HG02678 (cell line): Measurements from ENCODE around the gene NRXN3.

Experiments used
- ATAC-seq: cut with Tn5 transposase; IDR thresholded peaks from one replicate; pipeline ENCODE4 v1.9.1; 2021; ENCODE audit warnings: mild to moderate bottlenecking, moderate library complexity; ENCODE audit not compliant: unreplicated experiment

Gene NRXN3

GRCh38 chr14:78319406-78319805 lies 149.2 kb downstream of the NRXN3 start:
- ATAC-seq: no peak

- ATAC-seq: no peak
Observed at GRCh38 chr14:78319887-78320635, 149.9 kb downstream of the NRXN3 start.

GRCh38 chr14:78324353-78324752 lies 154.2 kb downstream of the NRXN3 start:
- ATAC-seq: no peak

DNA sequence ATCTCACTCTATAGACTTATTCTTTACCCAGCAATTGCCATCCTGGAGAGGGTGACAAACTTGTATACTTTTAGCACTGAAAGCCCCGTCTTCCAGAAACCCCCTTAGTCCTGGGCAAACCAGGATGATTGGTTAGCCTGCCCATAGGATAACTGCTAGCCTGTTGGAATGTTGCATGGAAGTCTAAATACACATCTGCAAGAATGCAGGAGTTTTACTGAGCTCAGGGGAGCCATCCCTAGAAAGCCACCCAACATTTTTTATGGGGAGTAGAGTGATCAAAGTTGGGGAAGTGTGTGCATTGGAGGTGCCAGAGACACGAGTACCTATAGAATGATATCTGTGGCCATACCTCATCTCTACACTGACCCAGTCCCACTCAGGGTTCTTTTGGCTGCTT lies 155.7 kb downstream of the NRXN3 start:
- ATAC-seq: no peak

DNA sequence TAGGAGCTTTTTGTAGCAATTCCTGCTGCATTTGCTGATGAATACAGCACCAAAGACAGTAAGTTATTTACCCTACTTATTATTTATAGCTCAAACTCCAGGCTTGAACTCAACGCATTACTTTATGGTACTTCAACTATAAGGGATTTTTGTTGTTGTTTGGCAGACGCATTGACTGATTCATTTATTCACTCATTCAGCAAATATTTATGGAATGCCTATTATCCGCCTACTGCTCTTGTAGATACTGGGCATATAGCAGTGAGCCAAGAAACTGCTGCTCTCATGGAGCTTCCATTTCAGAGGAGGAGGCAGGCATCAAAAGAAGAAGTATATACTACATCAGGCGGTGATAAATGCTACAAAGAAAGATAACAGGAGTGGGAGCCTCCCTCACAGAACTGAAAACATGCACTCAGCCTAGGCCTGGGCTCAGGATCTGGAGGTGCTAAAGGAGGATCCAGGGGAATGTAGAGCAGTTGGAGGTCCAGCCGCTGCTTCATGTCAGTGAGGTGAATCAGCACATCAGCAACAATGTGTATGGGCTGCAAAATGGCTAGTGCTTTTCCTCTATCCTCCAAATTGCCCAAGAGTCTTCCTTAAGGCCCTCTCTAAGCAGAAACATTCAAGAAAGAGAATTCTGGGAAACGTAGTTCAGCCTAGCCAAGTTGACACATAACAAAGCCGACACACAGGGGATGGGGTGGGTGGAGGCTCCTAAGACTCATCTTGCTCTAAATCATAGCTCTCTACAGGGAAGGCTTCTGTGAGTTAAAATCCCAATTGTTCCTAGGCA lies 157.5 kb downstream of the NRXN3 start:
- no peak for ATAC-seq

DNA sequence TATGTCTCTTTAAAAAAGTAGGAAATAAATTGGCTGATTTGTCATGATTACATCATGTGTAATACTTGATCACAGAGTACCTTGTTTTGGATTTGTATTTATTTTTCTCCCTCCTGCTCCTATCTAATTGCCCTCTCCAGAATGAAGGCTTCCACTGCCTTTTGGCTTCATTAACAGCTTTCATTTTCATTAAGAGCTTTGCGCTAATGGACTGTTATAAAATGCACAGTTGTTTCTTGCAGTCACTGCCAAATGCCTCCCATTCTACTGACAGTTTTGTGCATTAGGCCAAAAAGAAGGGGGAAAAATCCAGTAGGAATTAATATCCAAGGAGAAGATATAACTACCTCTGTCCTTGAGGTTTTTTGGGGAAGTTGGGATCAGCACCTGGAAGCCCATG lies 159.2 kb downstream of the NRXN3 start:
- no peak for ATAC-seq

GRCh38 chr14:78335531-78335930 lies 165.4 kb downstream of the NRXN3 start:
- ATAC-seq: no peak

GRCh38 chr14:78340250-78340649 lies 170.1 kb downstream of the NRXN3 start:
- no peak for ATAC-seq

GRCh38 chr14:78341827-78342389 lies 171.7 kb downstream of the NRXN3 start:
- no peak for ATAC-seq

GRCh38 chr14:78342879-78343278 lies 172.7 kb downstream of the NRXN3 start:
- no peak for ATAC-seq

GRCh38 chr14:78344290-78344689 lies 174.1 kb downstream of the NRXN3 start:
- no peak for ATAC-seq

DNA sequence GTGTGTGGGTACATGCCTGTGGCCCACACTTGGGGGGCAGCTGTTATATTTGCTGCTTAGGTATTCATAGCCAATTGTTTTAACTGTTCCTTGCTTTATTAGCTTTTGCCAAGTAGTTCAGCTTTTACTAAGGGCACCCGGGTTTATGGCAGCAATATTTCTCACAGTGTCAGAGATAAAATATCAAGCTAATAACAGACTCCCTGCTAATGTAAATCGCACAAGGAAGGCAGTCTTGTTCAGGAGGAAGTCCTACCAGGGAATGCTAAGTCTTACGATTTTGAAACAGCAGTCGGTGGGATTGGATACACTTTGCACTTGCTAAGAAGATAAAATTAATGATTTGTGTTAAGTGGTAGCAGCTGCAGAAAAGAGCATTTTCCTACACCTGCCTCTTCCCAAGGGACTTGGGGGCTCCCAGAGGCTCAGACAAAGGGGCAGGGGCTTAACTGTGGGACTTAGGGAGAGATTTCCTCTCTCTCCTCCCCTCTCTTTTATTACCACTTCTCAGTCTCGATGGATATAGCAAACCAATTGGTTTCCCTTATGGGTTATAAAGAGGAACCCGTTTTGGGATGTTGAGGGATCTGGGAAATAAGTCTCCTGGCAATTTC lies 175.1 kb downstream of the NRXN3 start:
- ATAC-seq: no peak

DNA sequence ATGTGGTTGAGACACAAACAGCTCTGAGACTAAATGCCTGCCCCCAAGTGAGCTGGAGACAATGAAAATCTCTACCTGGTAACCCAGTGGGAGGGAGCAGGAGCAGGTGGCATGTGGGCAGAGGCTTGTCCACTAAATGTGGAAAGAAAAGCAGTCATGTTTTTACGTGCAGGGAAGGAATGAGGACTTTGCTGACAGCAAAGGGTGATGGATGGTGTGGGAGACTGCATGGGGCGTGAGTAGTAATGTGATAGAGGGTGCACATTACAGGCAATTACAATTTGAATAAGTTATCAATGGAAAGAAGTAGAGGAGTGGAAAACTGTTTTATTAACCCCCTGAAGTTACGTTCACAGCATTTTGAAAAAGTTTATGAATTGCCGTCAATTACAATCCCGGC lies 176.6 kb downstream of the NRXN3 start:
- no peak for ATAC-seq

- ATAC-seq: no peak
Observed at GRCh38 chr14:78355109-78355508, 184.9 kb downstream of the NRXN3 start.

DNA sequence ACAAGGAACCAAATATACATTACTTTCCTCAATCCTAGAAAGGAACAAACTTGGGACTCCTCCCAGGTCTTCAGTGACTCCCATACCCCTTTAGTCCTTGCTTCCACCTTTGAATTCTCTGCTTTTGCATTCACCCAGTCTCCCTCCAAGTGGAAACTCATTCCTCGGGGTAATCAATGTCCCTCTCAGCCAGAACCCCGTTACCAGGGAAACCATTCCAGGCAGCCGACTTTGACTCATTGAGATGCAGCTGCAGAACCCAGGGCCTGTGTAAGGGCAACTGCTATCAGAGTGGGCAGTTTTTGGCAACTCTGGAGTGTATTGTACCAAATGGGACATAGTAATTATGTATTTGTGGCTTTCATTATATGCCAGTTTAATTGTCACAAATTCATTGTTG lies 186.2 kb downstream of the NRXN3 start:
- no peak for ATAC-seq

DNA sequence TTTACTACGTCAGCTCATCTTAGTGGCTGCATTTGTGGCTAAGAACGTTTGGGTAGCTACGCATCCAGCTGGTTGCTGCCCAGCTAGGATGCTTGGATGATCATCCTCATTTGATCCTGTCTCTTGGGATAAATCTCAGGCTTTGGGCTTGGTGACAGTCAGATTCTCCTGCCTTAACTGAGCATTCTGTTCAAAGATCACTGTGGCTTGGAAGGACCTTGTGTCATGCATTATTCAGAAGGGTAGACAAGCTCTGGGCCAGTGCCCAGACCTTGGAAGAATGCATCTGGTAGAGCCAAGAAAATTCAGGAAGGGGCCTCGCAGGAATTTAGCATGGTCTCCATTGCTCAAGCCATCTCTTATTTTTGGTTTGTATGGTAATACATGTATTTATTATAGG lies 188.4 kb downstream of the NRXN3 start:
- ATAC-seq: no peak

DNA sequence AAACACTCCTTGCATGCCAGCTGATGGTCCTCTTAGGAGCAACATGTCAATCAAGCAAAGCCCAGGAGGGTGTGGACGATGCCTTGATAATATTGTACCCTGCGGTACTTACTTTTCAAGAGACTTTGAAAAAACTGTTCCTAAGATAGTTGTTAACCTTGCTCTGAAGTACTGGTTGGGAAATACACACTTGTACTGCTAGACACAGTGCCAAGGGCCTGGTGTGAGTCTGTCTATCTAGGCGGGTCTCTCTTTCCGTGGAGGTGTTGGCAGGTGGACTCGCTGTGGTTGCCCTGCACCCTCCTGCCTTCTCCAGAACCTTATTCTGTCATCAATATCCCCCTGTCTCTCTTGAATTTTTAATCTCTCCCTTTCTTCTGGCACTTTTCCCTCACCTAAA lies 189.4 kb downstream of the NRXN3 start:
- no peak for ATAC-seq

DNA sequence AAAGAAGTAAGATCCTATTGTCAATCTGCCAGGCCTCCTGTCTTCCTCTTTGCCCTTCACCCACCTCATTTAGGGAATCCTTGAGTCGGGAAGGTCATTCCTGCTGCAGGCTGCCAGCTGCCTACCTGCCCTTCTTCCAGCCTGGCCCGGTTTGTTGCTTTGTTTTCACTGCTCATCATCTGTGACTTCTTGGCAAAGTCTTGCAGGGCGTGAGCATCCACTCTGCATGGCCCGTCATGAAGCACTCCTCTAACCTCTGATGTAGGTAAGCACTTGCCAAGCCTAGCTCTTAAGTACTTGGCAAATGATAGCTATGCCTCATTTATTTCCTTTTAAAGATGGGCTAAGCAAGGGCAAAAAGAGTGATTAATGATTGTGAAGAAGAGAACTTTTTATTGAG lies 192.8 kb downstream of the NRXN3 start:
- no peak for ATAC-seq

GRCh38 chr14:78367355-78367754 lies 197.2 kb downstream of the NRXN3 start:
- ATAC-seq: no peak

DNA sequence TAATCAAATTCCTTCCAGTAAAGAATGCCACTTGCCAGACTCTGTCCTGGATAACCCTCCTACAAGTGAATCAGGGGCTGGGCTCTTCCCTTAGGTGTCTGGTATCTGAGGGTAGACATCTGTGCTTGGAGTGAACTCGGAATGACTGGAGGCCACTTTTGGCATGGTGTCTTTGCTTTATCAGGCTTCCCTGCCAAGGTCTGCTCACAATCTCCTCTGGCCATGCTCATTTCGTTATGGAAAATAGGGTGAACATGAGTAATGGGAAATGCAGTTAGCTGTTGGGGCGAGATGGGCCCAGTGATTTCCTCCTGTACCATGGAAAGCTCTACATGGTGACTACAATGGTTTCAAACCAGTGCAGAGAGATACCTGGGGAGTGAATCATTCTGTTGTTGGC lies 212.9 kb downstream of the NRXN3 start:
- ATAC-seq: no peak

- ATAC-seq: no peak
Observed at GRCh38 chr14:78398216-78398615, 228.0 kb downstream of the NRXN3 start.
